Activated CD4-positive, alpha-beta T cell treated with anti-CD3 and anti-CD28 coated beads for 1 hour (primary cell): Measurements from ENCODE around the gene PTPRD.

Experiments used
- DNase-seq: peaks from one replicate; pipeline ENCODE4 v3.0.0-alpha.2; 2020

Gene PTPRD

DNA sequence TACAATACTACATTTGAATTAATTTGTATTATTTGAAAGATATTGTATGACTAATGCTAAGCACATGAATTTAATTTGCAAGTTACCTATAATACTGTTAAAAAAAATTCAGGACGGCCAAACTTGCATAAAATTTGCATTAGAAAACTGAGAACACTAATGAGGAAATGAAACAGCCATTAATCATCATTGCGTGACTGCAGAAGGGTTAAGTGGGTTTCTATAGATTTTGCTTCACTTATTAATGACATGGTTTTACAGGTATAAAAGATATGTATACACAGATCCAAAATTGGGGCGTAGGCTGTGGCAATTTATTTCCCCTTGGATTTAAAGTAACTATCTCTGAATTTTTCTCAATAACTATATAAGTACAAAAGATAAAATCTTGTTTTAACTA, 882.6 kb downstream of the PTPRD start:
- DNase-seq: no peak

DNA sequence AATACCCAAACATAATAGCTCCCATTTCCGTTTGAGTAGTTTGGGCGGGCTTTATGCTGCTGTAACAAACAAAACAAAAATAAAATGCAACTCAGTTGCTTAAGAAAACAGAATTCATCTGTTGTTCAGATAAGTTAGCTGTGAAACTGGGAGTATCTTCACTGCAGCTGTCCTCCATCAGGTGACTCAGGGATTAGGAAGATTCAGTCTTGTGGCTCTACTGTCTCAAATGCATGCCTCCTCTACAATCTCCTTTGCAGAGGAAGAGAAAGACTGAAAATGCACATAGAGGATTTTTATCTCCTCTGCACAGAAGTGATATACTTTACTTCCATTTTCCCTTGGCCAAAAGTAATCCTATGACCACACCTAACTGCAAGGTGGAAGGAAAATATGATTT, 883.7 kb downstream of the PTPRD start:
- DNase-seq: no peak

DNA sequence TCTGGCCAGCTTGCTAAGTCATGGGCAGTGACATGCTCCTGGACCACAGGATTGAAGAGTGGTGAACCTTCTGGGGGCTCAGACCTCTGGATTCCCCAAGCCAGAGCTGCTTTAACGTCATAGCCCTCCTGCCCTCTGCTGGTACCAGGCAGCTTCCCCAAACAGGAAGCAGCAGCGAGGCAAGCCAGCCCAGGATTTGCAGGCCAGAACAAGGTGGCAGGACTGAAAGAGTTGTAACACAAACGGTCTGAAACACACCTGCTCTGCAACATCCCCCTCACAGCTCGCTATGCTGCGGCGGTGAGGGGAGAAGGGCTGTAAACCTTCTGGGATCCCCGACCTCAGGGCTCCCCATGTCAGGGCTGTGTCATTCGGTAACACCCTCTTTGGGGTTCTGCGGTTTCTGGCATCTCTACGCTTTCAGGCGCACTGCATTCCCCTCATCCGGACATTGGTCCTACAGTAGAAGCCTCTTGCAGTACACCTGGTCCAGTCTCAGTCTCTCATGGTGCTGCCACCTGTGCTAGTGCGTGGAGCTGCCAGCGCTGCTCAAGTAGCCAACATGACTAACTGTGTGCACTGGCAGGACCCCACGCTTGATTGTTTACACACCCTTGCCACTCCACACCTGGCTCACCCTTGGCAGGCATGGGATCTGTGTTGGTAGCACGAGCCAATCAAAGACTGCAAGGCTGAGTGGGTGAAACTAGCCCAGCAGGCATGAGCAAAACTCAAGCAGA, 893.3 kb downstream of the PTPRD start:
- DNase-seq: no peak

DNA sequence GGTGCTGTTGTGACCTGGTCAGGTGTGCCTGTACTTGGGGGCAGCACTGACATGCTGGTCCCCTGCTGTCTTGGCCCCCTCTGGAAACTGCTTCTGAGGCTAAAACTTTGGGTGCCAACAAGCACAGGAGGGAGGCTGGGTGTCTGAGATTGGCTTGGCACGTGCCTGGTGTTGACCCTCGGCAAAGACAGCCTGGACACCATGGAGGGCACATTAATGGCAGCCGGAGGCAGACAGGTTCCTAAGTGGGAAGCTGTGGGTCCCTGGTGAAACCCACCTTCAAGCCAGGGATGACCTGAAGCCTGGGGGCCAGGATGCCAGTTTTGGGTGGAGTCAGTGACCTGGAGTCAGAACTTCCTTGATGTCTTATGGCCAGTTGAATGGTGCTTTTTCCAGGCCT, 894.1 kb downstream of the PTPRD start:
- no peak for DNase-seq

DNA sequence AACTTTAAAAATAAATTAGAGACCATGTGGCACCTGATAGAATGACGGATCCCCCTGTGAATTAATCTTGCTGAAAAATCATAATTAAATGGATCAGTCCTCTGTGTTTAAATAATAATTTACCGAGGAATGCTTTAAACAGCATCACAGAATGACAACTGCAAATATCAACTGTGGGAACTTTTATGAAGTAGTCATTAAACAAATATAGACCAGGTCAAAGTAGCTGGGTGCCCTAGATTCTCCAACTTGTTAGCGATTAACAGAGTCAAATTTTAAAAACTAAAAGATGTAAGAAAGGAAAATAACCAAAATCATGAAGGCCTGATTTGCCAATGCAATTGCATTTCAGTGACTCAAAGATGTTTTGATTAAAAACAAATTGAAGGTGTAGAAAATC, 933.4 kb downstream of the PTPRD start:
- DNase-seq: no peak

DNA sequence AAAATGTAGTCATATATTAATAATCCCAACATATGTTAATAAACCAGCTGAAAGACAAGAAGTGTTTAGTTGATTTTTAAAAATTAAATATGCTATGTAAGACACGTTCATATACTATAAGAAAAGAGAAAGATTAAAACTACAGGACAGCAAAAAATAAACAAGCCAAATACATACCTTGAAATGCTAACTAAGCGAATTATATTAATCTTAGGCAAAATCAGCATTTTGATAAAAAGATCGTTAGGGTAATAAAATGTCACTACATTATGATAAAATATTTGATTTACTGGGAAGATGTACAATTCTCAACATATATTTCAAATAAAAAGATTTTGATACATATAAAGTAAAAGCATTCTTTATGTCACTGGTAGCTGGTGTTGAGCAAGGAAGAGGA, 938.3 kb downstream of the PTPRD start:
- DNase-seq: no peak

DNA sequence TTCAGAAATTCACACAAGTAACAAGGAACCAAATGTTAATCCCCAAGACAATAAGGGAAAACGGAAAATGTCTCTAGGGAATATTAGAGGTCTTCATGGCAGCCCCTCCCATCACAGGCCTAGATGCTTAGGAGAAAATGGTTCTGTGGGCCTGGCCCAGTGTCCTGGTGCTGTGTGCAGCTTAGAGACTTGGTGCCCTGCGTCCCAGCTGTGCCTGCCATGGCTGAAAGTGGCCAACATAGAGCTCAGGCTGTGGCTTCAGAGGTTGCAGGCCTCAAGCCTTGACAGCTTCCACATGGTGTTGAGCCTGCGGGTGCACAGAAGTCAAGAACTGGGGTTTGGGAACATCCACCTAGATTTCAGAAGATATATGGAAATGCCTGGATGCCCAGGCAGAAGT, 942.3 kb downstream of the PTPRD start:
- no peak for DNase-seq

DNA sequence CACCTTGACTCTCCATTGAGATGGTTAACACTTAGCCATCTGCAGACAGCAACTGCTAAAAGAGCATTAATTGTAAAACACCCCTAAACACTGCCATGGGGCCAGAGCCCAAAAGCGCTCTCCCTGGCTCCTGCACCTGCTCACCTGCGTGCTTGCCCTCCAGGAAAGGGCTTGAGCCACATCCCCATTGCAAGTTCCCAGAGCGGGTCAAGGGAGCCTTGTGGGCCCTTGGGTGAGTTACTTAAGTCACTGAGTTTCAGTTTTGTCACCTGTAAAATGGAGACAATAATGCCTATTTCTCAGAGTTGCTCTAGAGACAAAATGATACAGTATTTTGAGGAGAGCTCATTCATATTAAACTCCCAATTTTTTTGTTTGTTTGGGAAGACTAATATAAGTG, 967.8 kb downstream of the PTPRD start:
- no peak for DNase-seq

DNA sequence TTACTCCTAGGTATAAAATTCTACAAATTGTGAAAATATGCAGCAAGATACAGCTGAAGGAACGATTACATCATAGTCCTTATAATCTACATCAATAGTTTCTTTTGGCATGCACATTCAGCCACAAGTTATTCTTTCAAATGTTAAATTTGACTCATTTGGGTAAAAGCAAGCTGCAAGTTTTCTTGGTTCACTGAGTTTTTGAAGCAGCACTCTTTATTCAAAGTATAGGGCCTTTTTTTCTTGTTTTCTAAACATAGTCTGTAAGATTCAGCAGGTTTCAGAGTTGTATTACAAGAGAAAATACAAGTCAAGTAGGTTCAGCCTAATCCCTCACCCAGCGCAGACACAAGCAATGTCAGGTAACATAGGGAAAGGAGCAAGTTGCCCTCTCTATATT, 981.5 kb downstream of the PTPRD start:
- no peak for DNase-seq

DNA sequence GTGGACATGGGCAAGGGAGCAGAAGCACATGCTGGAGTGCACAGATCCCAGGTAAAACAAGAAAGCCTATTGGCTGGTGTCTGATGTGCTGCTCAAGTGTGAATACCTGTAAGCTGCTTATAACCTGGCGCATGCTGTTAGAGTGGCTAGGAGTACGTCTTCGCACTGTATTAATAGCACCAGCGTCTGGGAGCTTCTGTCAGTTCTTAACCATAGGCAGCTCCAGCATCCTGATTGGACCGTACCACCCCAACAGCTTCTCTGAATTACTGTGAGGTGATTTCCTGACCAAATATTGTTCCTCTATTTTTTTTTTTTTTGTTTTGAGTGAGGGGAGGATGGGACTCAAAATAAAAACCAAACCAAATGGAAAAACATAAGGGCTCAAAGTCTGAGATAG, 987.6 kb downstream of the PTPRD start:
- DNase-seq: no peak

DNA sequence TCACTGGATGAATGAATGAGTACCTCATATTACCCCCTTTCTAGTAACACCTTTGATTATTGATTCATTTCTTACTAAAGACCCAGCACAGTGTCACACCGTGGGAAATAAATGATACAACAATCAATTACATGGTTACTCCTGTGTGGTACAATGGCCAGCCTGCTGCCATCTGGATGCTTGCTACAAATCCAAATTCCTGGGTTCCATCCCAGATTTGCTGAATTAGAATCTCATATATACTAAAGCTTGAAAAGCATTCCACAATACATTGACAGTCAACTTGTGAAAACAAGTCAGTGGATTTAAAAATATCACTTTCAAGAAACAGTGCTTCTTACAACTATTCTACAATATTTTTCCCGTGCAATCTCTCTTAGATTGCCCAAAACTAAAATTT, 989.3 kb downstream of the PTPRD start:
- no peak for DNase-seq

DNA sequence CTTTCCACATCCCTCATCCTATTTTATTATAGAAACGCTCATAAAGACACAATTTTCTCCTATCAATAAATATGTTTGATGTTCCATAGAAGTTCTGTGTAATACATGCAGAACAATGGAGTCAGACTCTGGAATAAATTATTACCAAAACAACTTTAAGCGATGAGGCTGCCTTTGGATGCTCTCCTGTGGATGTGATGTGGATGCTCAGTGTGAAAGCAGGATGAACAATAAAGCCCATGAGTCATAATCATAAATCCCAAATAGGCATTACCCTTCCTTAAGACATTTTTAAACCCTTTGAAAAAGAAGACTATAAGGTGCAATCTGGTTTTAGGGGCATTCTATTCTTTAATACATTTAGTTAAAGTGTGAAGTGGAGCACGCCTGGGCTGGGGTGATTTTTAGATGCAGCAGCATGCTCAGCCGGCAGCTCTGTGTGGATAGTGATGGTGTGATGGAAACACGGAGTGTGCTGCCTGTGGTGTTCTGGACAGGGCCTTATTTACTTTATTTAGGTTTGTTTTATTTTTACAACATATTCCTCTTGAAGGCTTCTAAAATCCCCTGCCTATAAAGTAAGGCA, 991.4 kb downstream of the PTPRD start:
- no peak for DNase-seq

DNA sequence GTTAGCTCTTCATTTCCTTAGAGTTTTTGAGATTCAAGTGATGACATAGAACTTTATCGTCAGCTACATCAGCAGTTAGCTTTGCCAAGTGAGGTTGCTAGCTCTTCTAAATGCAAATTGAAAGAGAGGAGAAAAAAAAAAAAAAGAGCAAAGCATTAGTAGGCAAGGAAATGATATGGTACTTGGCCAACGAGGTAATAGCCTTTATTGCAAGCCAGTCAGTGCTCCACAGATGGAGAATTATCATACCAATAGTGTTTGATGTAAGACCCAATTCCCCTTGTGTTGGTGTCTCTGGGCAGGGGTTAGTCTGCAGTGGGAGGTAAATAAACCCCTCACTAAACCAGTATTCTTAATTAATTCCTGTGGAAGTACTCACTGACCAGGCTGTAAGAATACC, 992.1 kb downstream of the PTPRD start:
- no peak for DNase-seq

DNA sequence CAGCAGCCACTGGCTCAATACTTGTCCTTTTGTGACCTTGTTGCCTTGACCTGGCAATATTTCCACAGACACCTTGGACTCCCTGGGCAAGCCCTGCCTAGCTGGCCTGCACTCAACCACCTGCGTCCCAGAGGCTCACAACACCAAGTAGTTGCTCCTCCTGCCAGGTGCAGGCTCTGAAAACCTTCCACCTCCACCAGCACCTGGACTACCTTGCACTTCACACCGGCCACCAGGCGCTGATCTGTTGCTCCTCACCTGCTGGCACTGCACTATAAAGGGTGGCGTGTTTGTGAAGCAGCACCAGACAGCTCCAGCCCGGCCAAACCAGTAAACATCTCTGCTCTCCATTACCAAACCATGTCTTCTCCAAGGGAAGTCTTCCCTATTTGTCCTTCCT, 997.7 kb downstream of the PTPRD start:
- DNase-seq: no peak

DNA sequence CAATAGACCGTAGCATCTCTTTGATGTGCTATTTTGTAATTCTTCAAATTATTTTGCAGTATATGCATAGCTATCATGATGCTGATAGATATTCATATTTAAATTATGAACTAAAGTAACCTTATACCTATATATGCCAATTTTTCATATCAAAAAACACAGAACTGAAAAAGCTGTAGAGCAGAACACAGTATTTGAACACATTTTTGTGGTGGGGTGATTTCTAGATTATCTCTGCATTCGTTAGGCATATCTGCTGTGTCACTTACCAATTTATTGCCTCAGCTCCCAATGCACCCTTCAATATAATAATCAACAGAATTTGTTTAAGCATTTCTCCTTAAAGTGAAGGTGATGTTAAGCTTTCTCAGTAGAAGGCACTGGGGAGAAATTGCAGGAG, 998.2 kb downstream of the PTPRD start:
- DNase-seq: no peak

DNA sequence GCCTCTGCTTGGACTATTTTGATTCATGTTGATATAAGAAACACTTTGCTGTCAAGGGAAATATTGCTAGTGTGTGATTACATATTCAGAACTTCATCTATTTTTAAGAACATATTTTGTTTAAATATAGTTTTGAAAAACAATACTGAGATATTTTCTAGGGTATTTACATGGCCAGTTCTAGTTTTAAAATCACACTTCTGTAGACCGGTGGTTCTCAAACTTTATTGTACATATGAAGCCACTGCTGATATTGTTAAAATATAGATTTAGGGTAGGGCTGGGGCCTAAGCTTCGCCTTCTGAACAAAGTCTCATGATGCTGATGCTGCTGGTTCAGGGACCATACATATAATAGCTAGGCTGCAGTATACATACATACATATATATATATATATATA, 1000.0 kb downstream of the PTPRD start:
- no peak for DNase-seq

DNA sequence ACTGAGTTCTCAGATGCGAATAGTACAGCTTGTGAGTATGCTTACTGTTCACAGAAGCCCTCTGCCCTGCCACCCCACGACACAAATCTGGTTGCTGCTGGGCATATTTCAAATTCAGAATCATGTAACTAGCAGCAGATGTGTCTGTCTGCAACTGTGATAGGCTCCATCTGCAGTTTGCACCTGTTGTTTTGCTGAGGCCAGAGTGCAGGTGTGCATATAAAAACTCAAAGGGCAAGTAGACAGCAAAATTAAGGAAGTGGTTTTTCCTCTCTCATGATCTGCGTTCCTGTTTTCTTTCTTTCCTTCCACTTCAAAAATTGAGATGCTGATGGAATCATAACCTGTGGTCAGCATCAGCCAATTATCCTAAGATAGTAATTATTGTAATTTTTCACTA, 1000.5 kb downstream of the PTPRD start:
- DNase-seq: no peak

DNA sequence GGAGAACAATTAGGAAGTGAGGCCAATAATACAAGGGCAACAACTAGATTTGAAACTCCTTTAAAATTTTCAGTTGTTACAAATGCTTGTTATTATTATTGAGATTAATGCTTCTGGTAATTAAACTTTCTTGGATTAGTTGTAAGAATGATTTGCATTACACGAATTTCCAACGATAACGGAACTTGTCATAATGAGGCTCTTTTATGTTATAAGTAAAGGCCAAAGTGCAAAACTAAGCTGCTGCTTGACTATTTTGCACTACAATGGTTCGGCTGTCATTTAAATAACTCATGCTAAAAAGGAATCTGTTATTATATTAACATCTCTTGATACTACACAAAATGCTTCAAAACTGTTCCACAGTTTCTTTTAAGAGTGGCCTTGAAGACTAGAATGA, 1007.1 kb downstream of the PTPRD start:
- DNase-seq: no peak

DNA sequence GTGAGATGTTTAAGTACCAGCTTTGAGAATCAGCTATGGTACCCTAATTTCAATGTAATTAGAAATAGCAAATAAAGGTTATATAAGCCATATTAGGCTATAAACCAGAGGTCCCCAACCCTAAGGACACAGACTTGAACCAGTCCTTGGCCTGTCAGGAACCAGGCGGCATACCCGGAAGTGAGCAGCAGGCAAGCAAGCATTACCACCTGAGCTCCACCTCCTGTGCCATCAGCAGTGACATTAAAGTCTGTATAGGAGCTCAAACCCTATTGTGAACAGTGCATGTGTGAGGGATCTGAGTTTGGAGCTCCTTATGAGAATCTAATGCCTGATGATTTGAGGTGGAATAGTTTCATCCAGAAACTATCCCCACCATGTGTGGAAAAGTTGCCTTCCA, 1009.5 kb downstream of the PTPRD start:
- DNase-seq: no peak

DNA sequence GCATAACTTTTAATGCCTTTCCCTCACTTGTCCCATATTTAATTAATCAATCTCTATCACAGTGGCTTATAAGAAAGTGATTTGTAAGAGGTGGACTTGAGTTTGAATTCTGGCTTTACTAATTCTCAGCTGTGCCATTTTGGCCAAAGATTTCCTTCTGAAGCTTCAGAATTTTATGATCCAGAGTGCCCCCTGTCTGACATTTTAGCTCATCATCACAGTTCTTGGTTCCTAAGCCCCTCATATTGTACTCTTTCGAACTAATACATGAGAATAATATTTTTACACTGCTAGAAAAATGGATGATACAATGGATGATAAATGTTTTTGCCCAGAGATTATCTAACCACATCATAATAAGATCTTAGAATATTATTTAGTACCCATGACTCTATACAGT, 1014.1 kb downstream of the PTPRD start:
- no peak for DNase-seq

DNA sequence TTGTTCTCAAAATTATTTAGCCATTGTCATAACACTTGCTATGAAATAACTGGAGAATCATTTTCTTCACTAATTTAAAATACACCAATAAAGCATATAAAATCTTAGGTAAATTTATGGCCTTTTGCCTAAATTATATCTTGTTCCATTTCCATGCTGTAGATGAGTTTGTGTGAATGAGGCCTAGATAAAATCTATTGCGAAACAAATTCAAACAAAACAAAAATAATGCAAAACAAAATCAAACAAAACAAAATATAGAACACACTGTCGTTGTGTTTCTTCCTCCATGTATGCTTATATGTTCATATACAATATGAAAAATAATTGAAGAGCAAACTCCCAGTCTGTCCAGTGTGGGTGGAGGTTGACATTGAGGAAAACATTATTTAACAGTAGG, 1020.7 kb downstream of the PTPRD start:
- no peak for DNase-seq

DNA sequence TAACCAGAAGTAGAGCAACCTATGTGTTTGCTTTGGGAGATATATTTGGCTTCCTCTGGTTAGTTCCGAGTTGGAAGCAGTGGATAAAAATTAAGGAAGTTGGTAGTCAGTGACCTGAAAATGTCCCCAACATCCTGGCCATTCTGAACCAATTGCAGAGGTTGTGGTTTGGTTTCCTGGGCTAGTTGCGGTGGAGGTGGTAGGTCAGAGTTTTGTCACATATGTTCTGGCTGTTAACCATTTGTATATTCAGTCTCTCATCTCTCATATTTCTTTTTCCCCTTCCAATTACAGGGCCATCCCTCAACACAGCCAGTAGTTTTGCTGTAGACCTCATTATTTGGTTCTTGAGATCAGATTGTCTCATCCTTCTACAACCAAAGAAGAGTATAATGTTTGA, 1026.9 kb downstream of the PTPRD start:
- DNase-seq: no peak

DNA sequence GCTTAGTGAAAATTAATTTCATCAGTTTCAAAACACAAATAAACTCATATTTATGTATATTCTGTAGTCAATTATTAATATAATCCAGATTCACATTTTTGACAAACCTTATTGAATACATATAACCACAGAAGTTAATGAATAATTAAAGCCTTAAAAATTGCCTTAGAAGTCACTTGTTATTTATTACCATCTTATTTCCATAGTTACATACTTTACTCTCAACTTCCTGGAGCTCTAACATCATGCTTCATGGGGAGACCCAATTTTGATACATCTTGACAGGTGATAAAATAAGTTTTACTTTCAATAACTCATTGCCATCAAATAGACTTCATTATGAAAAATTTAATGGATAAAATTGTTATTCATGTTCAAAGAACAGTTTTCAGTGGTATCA, 1038.7 kb downstream of the PTPRD start:
- DNase-seq: no peak

DNA sequence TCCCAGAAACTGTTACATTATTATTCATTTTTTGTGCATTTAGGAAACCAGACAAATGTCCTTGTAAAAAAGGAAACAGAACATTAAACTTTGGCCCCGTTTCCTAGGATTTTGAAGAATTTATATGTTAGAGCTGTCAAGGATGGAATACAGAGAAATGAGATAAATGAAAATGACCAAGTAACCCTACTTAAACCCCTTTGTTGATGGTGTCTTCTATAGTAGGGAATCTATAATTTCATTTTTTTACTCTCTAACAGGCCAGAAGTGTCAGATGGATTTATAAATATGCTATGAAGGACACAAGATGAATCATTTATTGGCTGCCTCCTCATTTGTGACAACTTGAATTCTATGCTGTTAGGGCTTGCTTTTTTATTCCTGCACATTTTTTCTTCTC, 1047.1 kb downstream of the PTPRD start:
- no peak for DNase-seq

DNA sequence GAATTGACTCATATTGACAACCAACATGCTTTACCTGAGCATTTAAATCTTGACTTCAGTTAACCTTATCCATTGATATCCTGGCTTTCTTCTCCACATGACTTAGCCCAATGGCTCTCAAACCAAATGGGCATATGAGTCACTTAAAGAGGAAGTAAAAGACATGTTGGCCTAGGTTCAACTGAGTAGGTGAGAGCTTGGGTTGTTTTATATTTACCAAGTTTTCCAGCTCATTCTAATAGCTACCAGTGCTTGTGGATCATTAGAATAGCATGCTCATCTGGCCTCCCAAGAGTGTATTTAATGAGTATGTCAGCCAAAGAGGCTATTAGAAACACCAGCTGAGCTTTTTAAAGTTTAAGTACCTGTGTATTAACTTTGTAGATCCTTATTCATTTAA, 1049.0 kb downstream of the PTPRD start:
- no peak for DNase-seq
